Neural crest cell (in vitro differentiated cells): ENCODE measurements around the gene PCDHGA7. TPM values are rescaled to one million over a fixed set of nuclear protein-coding genes. Genes with fewer than 3 reads are reported as not detected.
"Not testable (repeated sequence)": the region's sequence is repeated elsewhere in the genome, so short reads cannot be mapped to it uniquely, and the experiment has no call there.

ENCODE experiments used
- DNase-seq: peaks from one replicate; pipeline ENCODE4 v3.0.0; 2021; ENCODE audit warnings: low read depth, mixed read lengths, low spot score
- H3K27ac Mint-ChIP-seq: one replicate; pipeline ENCODE4 v1.8.0; 2021; ENCODE audit warnings: mild to moderate bottlenecking, mixed read lengths; ENCODE audit not compliant: unreplicated experiment
- H3K27me3 Mint-ChIP-seq: 2 replicates; pipeline ENCODE4 v1.8.0; 2021; ENCODE audit warnings: low read depth, mild to moderate bottlenecking, mixed read lengths
- H3K36me3 Mint-ChIP-seq: 2 replicates; pipeline ENCODE4 v1.8.0; 2021; ENCODE audit warnings: low read depth, mild to moderate bottlenecking, mixed read lengths
- H3K4me1 Mint-ChIP-seq: 2 replicates; pipeline ENCODE4 v1.8.0; 2021; ENCODE audit warnings: mixed read lengths
- H3K4me3 Mint-ChIP-seq: one replicate; pipeline ENCODE4 v1.8.0; 2021; ENCODE audit warnings: mild to moderate bottlenecking, mixed read lengths
- H3K9me3 Mint-ChIP-seq: 2 replicates; pipeline ENCODE4 v1.8.0; 2021; ENCODE audit warnings: mixed read lengths
- CTCF ChIP-seq: fragments of 200-600 bp; sonication (generic); conservative IDR thresholded peaks from 2 replicates; pipeline ENCODE4 v1.5.0; 2021; ENCODE audit warnings: antibody characterized with exemption, mild to moderate bottlenecking
- total RNA-seq: library from RNA; stranded (reverse); gene quantifications from 2 replicates; pipeline ENCODE4 v1.2.1, GENCODE V29; 2021

PCDHGA7 gene
- total RNA-seq, 1 donor from 2014 or later = 0.37 TPM

- peaks cover 69% of the 10 kb centered on the region for H3K36me3 Mint-ChIP-seq
Measured at GRCh38 chr5:141411575-141411974, 29.0 kb downstream of the PCDHGA7 start.

DNA sequence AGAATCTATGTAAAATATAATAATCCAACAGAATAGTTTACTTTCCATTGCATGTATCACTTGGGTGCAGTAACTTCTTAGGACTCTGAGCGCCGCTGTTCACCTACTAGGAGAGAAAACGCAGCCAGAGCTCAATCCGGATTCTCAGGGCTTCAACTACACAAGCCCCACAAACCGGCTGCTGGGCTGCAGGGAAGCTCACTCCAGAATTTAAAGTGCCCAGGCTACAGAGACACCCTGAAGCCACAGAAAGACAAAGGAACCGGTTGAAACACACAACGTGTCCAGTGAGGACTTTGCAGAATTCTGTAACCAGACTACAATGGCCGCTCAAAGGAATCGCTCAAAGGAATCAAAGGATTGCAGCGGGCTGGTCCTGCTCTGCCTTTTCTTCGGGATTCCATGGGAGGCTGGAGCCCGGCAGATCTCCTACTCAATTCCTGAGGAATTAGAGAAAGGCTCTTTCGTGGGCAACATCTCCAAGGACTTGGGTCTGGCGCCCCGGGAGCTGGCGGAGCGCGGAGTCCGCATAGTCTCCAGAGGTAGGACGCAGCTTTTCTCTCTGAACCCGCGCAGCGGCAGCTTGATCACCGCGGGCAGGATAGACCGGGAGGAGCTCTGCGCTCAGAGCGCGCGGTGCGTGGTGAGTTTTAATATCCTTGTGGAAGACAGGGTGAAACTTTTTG lies 30.5 kb downstream of the PCDHGA7 start, which contains the start of gene PCDHGA10:
TSS of gene PCDHGA10 (plus strand) at position 134 of the 686 bp plus-strand sequence. CDS start at position 323, 189 bp downstream.
- Mint-ChIP-seq H3K9me3 (peaks cover 34% of the 10 kb centered on the region), H3K27me3 (peaks cover 22% of the 10 kb centered on the region), H3K4me3 (peak within 1 kb of the TSS; percentile 94), H3K27ac (peak within 1 kb of the TSS; percentile 75), H3K36me3 (peaks cover 73% of the 10 kb centered on the region), H3K4me1 (peaks cover 38% of the 10 kb centered on the region)
- TF ChIP-seq CTCF = peak; percentile 76
- peak; percentile 37 for DNase-seq

More at GRCh38 chr5:141411575-141411974, 29.0 kb downstream of the PCDHGA7 start:
- no peak for DNase-seq
- H3K4me3 Mint-ChIP-seq = peak overlapping the region; percentile 31
- TF ChIP-seq CTCF = no peak
- peaks cover 44% of the 10 kb centered on the region for H3K4me1 Mint-ChIP-seq
- H3K27me3 Mint-ChIP-seq = peaks cover 22% of the 10 kb centered on the region
- H3K27ac Mint-ChIP-seq = no peak overlapping the region
- H3K9me3 Mint-ChIP-seq = peaks cover 32% of the 10 kb centered on the region

GRCh38 chr5:141413540-141414069 lies 31.1 kb downstream of the PCDHGA7 start:
- Mint-ChIP-seq H3K9me3 (peaks cover 36% of the 10 kb centered on the region), H3K27ac (peak overlapping the region; percentile 75), H3K36me3 (peaks cover 73% of the 10 kb centered on the region), H3K27me3 (peaks cover 22% of the 10 kb centered on the region), H3K4me3 (peak overlapping the region; percentile 94), H3K4me1 (peaks cover 33% of the 10 kb centered on the region)
- no peak for DNase-seq
- no peak for TF ChIP-seq CTCF

GRCh38 chr5:141414548-141415274 lies 32.2 kb downstream of the PCDHGA7 start:
- Mint-ChIP-seq H3K36me3 (peaks cover 70% of the 10 kb centered on the region), H3K4me1 (peaks cover 28% of the 10 kb centered on the region), H3K9me3 (peaks cover 35% of the 10 kb centered on the region), H3K27me3 (peaks cover 21% of the 10 kb centered on the region), H3K4me3 (peak overlapping the region; percentile 79)
- not testable (repeated sequence) for H3K27ac Mint-ChIP-seq, DNase-seq

- Mint-ChIP-seq H3K4me1 (peaks cover 26% of the 10 kb centered on the region), H3K4me3 (peak overlapping the region; percentile 66), H3K9me3 (peaks cover 36% of the 10 kb centered on the region), H3K27me3 (peaks cover 19% of the 10 kb centered on the region), H3K36me3 (peaks cover 72% of the 10 kb centered on the region)
- H3K27ac Mint-ChIP-seq, DNase-seq: not testable (repeated sequence)
Measured at GRCh38 chr5:141415275-141415618, 32.7 kb downstream of the PCDHGA7 start.

DNA sequence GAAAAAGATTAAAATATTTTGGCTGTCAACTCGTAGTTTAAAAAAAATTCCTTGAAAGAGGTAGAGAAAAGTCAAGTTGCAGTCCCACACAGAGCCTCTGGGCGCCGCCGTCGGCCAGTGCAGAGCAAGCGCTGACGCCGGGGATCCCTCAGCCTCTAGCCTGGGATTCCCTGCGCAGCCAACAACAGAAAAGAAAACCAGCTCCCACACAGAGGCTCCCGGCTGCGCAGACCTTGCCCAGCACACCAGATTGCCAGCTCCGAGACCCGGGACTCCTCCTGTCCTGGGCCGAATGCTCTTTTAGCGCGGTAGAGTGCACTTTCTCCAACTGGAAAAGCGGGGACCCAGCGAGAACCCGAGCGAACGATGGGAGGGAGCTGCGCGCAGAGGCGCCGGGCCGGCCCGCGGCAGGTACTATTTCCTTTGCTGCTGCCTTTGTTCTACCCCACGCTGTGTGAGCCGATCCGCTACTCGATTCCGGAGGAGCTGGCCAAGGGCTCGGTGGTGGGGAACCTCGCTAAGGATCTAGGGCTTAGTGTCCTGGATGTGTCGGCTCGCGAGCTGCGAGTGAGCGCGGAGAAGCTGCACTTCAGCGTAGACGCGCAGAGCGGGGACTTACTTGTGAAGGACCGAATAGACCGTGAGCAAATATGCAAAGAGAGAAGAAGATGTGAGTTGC lies 35.1 kb downstream of the PCDHGA7 start, which contains the start of gene PCDHGB7:
TSS of gene PCDHGB7 (plus strand) at position 184 of the 679 bp plus-strand sequence. CDS start at position 367, 183 bp downstream.
- H3K27ac Mint-ChIP-seq, DNase-seq: not testable (repeated sequence)
- H3K27me3 Mint-ChIP-seq = peaks cover 13% of the 10 kb centered on the region
- TF ChIP-seq CTCF = peak; percentile 64
- H3K36me3 Mint-ChIP-seq = peaks cover 82% of the 10 kb centered on the region
- peak within 1 kb of the TSS; percentile 44 for H3K4me3 Mint-ChIP-seq
- peaks cover 17% of the 10 kb centered on the region for H3K4me1 Mint-ChIP-seq
- H3K9me3 Mint-ChIP-seq = peaks cover 36% of the 10 kb centered on the region
